HEK293 (cell line): ENCODE measurements around the gene ITK.

Source experiments
- CTCF ChIA-PET: fragments of 350-600 bp; formaldehyde crosslinking; extraction: SDS; loops from one replicate; lab custom pipeline; 2021; ENCODE audit warnings: antibody characterized with exemption; lab: Yijun Ruan, JAX
- POLR2A ChIA-PET: fragments of 300-600 bp; formaldehyde crosslinking; extraction: SDS; loops from one replicate; lab custom pipeline; 2020; ENCODE audit warnings: antibody characterized with exemption, inconsistent platforms; lab: Yijun Ruan, JAX
- H3K27ac ChIP-seq: fragments of 200-500 bp; sonication (Bioruptor generic); 2 replicates; pipeline ENCODE4 v1.5.1; 2014; ENCODE audit warnings: low read depth, low read length, control low read depth, inconsistent platforms; ENCODE audit errors: extremely low read depth
- H3K36me3 ChIP-seq, 2 experiments: fragments of 200-500 bp in 1 of 2; sonication (Bioruptor generic) in 1 of 2; 1 replicate in 1 of 2; 2 replicates in 1 of 2; pipeline ENCODE4 v1.5.1; 2014 to 2017; ENCODE audit warnings: inconsistent platforms in 2 of 2, low read length in 2 of 2; ENCODE audit not compliant: control insufficient read depth in 2 of 2, insufficient read depth in 1 of 2
- H3K4me1 ChIP-seq: fragments of 200-500 bp; sonication (Bioruptor generic); 2 replicates; pipeline ENCODE4 v1.5.1; 2014; ENCODE audit warnings: mild to moderate bottlenecking, low read length, inconsistent platforms; ENCODE audit not compliant: control insufficient read depth, insufficient read depth
- H3K4me3 ChIP-seq: 2 replicates; pipeline ENCODE4 v1.5.1; 2011; ENCODE audit warnings: low read depth, mild to moderate bottlenecking, control low read depth, low read length, moderate library complexity
- H3K9me3 ChIP-seq: fragments of 200-500 bp; sonication (Bioruptor generic); 2 replicates; pipeline ENCODE4 v1.5.1; 2014; ENCODE audit warnings: low read depth, low read length, inconsistent platforms; ENCODE audit not compliant: control insufficient read depth, insufficient read depth
- REPIN1 ChIP-seq: fragments of 450-650 bp; formaldehyde crosslinking; IDR thresholded peaks from 2 replicates; pipeline ENCODE4 v1.5.1; 2017; ENCODE audit warnings: missing biosample characterization, missing genetic modification characterization, low read depth
- SP2 ChIP-seq: fragments of 450-650 bp; formaldehyde crosslinking; IDR thresholded peaks from 2 replicates; pipeline ENCODE4 v1.5.1; 2016; ENCODE audit warnings: missing biosample characterization, missing genetic modification characterization
- YY2 ChIP-seq: fragments of 450-650 bp; formaldehyde crosslinking; IDR thresholded peaks from 2 replicates; pipeline ENCODE4 v1.5.1; 2016; ENCODE audit warnings: missing biosample characterization, missing genetic modification characterization
- ZBTB7A ChIP-seq: fragments of 450-650 bp; formaldehyde crosslinking; IDR thresholded peaks from 2 replicates; pipeline ENCODE4 v1.5.1; 2016; ENCODE audit warnings: low read depth, missing biosample characterization, missing genetic modification characterization
- ZNF2 ChIP-seq: fragments of 450-650 bp; formaldehyde crosslinking; IDR thresholded peaks from 2 replicates; pipeline ENCODE4 v1.5.1; 2016; ENCODE audit warnings: missing biosample characterization, missing genetic modification characterization
- ZNF223 ChIP-seq: fragments of 450-650 bp; formaldehyde crosslinking; IDR thresholded peaks from 2 replicates; pipeline ENCODE4 v1.5.1; 2016; ENCODE audit warnings: missing biosample characterization, missing genetic modification characterization
- ZNF23 ChIP-seq: fragments of 450-650 bp; formaldehyde crosslinking; IDR thresholded peaks from 2 replicates; pipeline ENCODE4 v1.5.1; 2016; ENCODE audit warnings: missing biosample characterization, missing genetic modification characterization, borderline replicate concordance
- ZNF24 ChIP-seq: fragments of 450-650 bp; formaldehyde crosslinking; IDR thresholded peaks from 2 replicates; pipeline ENCODE4 v1.5.1; 2016; ENCODE audit warnings: missing biosample characterization, missing genetic modification characterization
- ZNF324 ChIP-seq: fragments of 450-650 bp; formaldehyde crosslinking; IDR thresholded peaks from 2 replicates; pipeline ENCODE4 v1.5.1; 2016; ENCODE audit warnings: missing biosample characterization, missing genetic modification characterization
- ZNF341 ChIP-seq: fragments of 450-650 bp; formaldehyde crosslinking; IDR thresholded peaks from 2 replicates; pipeline ENCODE4; 2016; ENCODE audit warnings: low read depth, missing biosample characterization, missing genetic modification characterization
- ZNF426 ChIP-seq: fragments of 450-650 bp; formaldehyde crosslinking; IDR thresholded peaks from 2 replicates; pipeline ENCODE4 v1.5.1; 2017; ENCODE audit warnings: missing biosample characterization, missing genetic modification characterization, mild to moderate bottlenecking, inconsistent platforms, moderate library complexity
- ZNF510 ChIP-seq: fragments of 450-650 bp; formaldehyde crosslinking; IDR thresholded peaks from 2 replicates; pipeline ENCODE4 v1.5.1; 2018; ENCODE audit warnings: mild to moderate bottlenecking, missing genetic modification characterization, missing biosample characterization; ENCODE audit not compliant: insufficient replicate concordance
- ZNF521 ChIP-seq: fragments of 450-650 bp; formaldehyde crosslinking; IDR thresholded peaks from 2 replicates; pipeline ENCODE4 v1.5.1; 2017; ENCODE audit warnings: missing biosample characterization, mild to moderate bottlenecking, missing genetic modification characterization
- ZNF548 ChIP-seq: fragments of 450-650 bp; formaldehyde crosslinking; IDR thresholded peaks from 2 replicates; pipeline ENCODE4 v1.5.1; 2016; ENCODE audit warnings: missing biosample characterization, missing genetic modification characterization
- ZNF549 ChIP-seq: fragments of 450-650 bp; IDR thresholded peaks from 2 replicates; pipeline ENCODE4 v1.5.1; 2018; ENCODE audit warnings: missing biosample characterization, missing genetic modification characterization, mild to moderate bottlenecking, inconsistent platforms, moderate library complexity
- ZNF555 ChIP-seq: fragments of 450-650 bp; formaldehyde crosslinking; conservative IDR thresholded peaks from 2 replicates; pipeline ENCODE4 v1.5.1; 2017; ENCODE audit warnings: missing biosample characterization, mild to moderate bottlenecking, missing genetic modification characterization, inconsistent platforms
- ZNF701 ChIP-seq: fragments of 450-650 bp; formaldehyde crosslinking; IDR thresholded peaks from 2 replicates; pipeline ENCODE4 v1.5.1; 2016; ENCODE audit warnings: missing biosample characterization, missing genetic modification characterization
- TF ChIP-seq, protein P1 (sequence below): fragments of 450-650 bp; formaldehyde crosslinking; IDR thresholded peaks from 2 replicates; pipeline ENCODE4 v1.5.1; 2016; ENCODE audit warnings: missing biosample characterization, missing genetic modification characterization
- TF ChIP-seq, protein P2 (sequence below): fragments of 450-650 bp; formaldehyde crosslinking; IDR thresholded peaks from 2 replicates; pipeline ENCODE4 v1.5.1; 2016; ENCODE audit warnings: missing biosample characterization, missing genetic modification characterization
- TF ChIP-seq, protein P3 (sequence below): fragments of 450-650 bp; formaldehyde crosslinking; IDR thresholded peaks from 2 replicates; pipeline ENCODE4 v1.5.1; 2016; ENCODE audit warnings: missing biosample characterization, missing genetic modification characterization
- TF ChIP-seq, protein P4 (sequence below): fragments of 450-650 bp; formaldehyde crosslinking; IDR thresholded peaks from 2 replicates; pipeline ENCODE4 v1.5.1; 2016; ENCODE audit warnings: missing biosample characterization, missing genetic modification characterization

Gene ITK

DNA sequence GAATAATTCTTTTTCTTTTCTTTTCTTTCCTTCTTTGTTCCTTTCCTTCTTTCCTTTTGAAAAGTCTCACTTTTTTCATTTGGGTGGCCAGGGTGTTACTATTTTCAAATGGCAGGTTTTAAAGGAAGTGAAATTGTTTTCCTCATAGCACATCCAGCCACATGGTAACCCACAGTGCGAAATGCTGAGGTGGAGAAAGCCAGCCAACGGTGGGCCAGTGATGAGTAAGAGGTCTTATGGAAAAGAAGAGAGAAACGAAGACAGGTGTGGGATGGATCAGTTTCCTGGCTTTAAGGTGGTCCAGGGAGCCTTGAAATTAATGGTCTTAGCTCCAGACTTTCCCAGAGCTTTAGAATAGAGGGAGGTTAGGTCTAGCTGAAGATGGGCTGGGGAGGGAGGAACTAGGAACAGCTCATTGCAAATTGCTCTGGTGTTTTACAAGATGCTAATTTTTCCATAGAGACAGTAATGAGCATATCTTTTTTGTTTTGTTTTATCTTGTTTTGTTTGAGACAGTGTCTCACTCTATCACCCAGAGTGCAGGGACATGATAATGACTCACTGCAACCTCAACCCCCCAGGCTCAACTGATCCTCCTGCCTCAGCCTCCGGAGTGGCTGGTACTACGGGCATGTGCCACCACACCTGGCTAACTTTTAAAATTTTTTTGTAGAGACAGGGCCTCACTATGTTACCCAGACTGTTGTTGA lies 17.8 kb downstream of the ITK start:
- TF ChIP-seq YY2 (tag by site-specific recombination), result no peak
- peak; percentile 51; the same call in 1 of the 2 replicates for TF ChIP-seq ZNF341 (tag by site-specific recombination)
- H3K4me1 ChIP-seq, result no peaks in the 10 kb centered on the region
- no peak overlapping the region for H3K27ac ChIP-seq
- no peaks in the 10 kb centered on the region for H3K9me3 ChIP-seq
- POLR2A ChIA-PET, result no interaction called here
- CTCF ChIA-PET, result interaction anchor here (0.6 kb wide), 1 partner anchor 267 kb away, joined by 5 read pairs; no protein-coding TSS in a partner anchor
- no peaks in the 10 kb centered on the region for H3K36me3 ChIP-seq
- H3K4me3 ChIP-seq, result no peak overlapping the region

DNA sequence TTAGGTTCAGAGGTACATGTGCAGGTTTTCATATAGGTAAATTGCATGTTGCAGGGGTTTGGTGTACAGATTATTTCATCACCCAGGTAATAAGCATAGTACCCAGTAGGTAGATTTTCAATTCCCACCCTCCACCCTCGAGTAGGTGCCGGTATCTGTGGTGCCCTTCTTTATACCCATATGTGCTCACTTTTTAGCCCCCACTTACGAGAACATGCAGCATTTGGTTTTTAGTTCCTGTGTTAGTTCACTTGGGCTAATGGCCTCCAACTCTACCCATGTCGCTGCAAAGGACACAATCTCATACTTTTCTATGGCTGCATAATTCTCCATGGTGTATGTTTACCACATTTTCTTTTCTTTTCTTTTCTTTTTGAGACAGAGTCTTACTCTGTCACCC lies 21.2 kb downstream of the ITK start:
- Histone ChIP-seq H3K27ac (no peak overlapping the region), H3K9me3 (no peaks in the 10 kb centered on the region), H3K36me3 (no peaks in the 10 kb centered on the region), H3K4me1 (no peaks in the 10 kb centered on the region), H3K4me3 (no peak overlapping the region)
- POLR2A ChIA-PET, result no interaction called here
- CTCF ChIA-PET, result no interaction called here
- TF ChIP-seq ZNF324 (tag by site-specific recombination) (no peak), ZNF549 (tag by site-specific recombination) (no peak), ZNF548 (tag by site-specific recombination) (no peak), SP2 (no peak), ZNF23 (tag by site-specific recombination) (no peak), ZNF426 (no peak)
- TF ChIP-seq, protein P1, sequence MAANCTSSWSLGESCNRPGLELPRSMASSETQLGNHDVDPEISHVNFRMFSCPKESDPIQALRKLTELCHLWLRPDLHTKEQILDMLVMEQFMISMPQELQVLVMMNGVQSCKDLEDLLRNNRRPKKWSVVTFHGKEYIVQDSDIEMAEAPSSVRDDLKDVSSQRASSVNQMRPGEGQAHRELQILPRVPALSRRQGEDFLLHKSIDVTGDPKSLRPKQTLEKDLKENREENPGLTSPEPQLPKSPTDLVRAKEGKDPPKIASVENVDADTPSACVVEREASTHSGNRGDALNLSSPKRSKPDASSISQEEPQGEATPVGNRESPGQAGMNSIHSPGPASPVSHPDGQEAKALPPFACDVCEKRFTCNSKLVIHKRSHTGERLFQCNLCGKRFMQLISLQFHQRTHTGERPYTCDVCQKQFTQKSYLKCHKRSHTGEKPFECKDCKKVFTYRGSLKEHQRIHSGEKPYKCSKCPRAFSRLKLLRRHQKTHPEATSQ (tag by site-specific recombination), result no peak

DNA sequence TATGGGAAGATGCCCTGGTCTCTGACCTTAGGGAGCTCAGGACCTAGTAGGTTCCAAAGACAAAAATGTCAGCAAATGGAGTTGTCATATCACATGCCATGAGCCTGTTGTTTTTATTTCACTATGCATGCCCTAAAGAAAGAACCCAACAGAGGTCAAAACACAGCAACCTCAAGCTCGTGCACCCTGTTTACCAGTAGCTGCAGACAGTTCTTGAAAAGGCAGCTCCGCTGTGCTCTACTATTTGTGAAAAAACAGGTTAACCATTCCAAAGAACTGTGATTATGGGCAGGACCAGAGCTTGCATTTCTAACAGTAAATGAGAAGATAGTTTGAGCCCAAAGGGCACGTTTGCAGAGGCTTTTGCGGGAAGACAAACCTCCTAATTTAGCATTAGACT lies 22.8 kb downstream of the ITK start:
- Histone ChIP-seq H3K9me3 (no peaks in the 10 kb centered on the region), H3K4me1 (no peaks in the 10 kb centered on the region), H3K4me3 (no peak overlapping the region), H3K27ac (no peak overlapping the region), H3K36me3 (no peaks in the 10 kb centered on the region)
- POLR2A ChIA-PET, result no interaction called here
- CTCF ChIA-PET, result interaction anchor here (0.5 kb wide), 1 partner anchor 56 kb away, joined by 3 read pairs; no protein-coding TSS in a partner anchor
- TF ChIP-seq ZNF341 (tag by site-specific recombination) (no peak), ZNF555 (tag by site-specific recombination) (no peak), ZNF24 (no peak), ZBTB7A (tag by site-specific recombination) (no peak), ZNF701 (tag by site-specific recombination) (no peak), REPIN1 (tag by site-specific recombination) (no peak), ZNF223 (tag by site-specific recombination) (no peak), ZNF2 (no peak), ZNF510 (tag by site-specific recombination) (no peak), ZNF521 (no peak)
- TF ChIP-seq, protein P2, sequence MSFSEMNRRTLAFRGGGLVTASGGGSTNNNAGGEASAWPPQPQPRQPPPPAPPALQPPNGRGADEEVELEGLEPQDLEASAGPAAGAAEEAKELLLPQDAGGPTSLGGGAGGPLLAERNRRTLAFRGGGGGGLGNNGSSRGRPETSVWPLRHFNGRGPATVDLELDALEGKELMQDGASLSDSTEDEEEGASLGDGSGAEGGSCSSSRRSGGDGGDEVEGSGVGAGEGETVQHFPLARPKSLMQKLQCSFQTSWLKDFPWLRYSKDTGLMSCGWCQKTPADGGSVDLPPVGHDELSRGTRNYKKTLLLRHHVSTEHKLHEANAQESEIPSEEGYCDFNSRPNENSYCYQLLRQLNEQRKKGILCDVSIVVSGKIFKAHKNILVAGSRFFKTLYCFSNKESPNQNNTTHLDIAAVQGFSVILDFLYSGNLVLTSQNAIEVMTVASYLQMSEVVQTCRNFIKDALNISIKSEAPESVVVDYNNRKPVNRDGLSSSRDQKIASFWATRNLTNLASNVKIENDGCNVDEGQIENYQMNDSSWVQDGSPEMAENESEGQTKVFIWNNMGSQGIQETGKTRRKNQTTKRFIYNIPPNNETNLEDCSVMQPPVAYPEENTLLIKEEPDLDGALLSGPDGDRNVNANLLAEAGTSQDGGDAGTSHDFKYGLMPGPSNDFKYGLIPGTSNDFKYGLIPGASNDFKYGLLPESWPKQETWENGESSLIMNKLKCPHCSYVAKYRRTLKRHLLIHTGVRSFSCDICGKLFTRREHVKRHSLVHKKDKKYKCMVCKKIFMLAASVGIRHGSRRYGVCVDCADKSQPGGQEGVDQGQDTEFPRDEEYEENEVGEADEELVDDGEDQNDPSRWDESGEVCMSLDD (tag by site-specific recombination), result no peak
- TF ChIP-seq, protein P3, sequence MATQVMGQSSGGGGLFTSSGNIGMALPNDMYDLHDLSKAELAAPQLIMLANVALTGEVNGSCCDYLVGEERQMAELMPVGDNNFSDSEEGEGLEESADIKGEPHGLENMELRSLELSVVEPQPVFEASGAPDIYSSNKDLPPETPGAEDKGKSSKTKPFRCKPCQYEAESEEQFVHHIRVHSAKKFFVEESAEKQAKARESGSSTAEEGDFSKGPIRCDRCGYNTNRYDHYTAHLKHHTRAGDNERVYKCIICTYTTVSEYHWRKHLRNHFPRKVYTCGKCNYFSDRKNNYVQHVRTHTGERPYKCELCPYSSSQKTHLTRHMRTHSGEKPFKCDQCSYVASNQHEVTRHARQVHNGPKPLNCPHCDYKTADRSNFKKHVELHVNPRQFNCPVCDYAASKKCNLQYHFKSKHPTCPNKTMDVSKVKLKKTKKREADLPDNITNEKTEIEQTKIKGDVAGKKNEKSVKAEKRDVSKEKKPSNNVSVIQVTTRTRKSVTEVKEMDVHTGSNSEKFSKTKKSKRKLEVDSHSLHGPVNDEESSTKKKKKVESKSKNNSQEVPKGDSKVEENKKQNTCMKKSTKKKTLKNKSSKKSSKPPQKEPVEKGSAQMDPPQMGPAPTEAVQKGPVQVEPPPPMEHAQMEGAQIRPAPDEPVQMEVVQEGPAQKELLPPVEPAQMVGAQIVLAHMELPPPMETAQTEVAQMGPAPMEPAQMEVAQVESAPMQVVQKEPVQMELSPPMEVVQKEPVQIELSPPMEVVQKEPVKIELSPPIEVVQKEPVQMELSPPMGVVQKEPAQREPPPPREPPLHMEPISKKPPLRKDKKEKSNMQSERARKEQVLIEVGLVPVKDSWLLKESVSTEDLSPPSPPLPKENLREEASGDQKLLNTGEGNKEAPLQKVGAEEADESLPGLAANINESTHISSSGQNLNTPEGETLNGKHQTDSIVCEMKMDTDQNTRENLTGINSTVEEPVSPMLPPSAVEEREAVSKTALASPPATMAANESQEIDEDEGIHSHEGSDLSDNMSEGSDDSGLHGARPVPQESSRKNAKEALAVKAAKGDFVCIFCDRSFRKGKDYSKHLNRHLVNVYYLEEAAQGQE (tag by site-specific recombination), result no peak
- TF ChIP-seq, protein P4, sequence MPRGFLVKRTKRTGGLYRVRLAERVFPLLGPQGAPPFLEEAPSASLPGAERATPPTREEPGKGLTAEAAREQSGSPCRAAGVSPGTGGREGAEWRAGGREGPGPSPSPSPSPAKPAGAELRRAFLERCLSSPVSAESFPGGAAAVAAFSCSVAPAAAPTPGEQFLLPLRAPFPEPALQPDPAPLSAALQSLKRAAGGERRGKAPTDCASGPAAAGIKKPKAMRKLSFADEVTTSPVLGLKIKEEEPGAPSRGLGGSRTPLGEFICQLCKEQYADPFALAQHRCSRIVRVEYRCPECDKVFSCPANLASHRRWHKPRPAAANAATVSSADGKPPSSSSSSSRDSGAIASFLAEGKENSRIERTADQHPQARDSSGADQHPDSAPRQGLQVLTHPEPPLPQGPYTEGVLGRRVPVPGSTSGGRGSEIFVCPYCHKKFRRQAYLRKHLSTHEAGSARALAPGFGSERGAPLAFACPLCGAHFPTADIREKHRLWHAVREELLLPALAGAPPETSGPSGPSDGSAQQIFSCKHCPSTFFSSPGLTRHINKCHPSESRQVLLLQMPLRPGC (tag by site-specific recombination), result no peak
